H1 (cell line): ENCODE measurements around the gene SERGEF. TPM values are rescaled to one million over a fixed set of nuclear protein-coding genes. Genes with fewer than 3 reads are reported as not detected.

ENCODE experiments used
- CTCF ChIA-PET: fragments of 300-600 bp; sonication (Branson Sonifier 250); formaldehyde crosslinking; loops from one replicate; lab custom pipeline; 2021; ENCODE audit not compliant: partially characterized antibody; lab: Charles Lee
- POLR2A ChIA-PET: fragments of 300-600 bp; sonication (Branson Sonifier 250); formaldehyde crosslinking; loops from one replicate; lab custom pipeline; 2021; ENCODE audit warnings: inconsistent platforms; ENCODE audit not compliant: partially characterized antibody; lab: Charles Lee
- DNase-seq, 2 experiments: peaks; one replicate each; pipeline versions ENCODE4 v3.0.0 to v3.0.0-alpha.2; 2010 to 2022; ENCODE audit warnings: low spot score in 2 of 2, low read depth in 1 of 2, mixed read lengths in 1 of 2
- FAIRE-seq: peaks from 2 replicates; lab custom pipeline; 2011; peaks lifted over from hg19 to GRCh38; lab: Jason Lieb, UNC
- H2AFZ ChIP-seq: 2 replicates; pipeline ENCODE4 v1.8.1; 2012; ENCODE audit warnings: low read length, inconsistent platforms
- H2AK5ac ChIP-seq: 2 replicates; pipeline ENCODE4 v1.6.1; 2013; ENCODE audit warnings: low read depth, low read length
- H2BK120ac ChIP-seq: replicated peaks from 2 replicates; pipeline ENCODE3; 2013; ENCODE audit warnings: low read depth, low read length, inconsistent platforms
- H2BK12ac ChIP-seq: 2 replicates; pipeline ENCODE4 v1.6.1; 2013; ENCODE audit warnings: low read depth, low read length
- H2BK15ac ChIP-seq: 2 replicates; pipeline ENCODE4 v1.6.1; 2013; ENCODE audit warnings: low read length
- H2BK20ac ChIP-seq: 2 replicates; pipeline ENCODE4 v1.6.1; 2013; ENCODE audit warnings: low read length
- H2BK5ac ChIP-seq: 2 replicates; pipeline ENCODE4 v1.6.1; 2013; ENCODE audit warnings: low read depth, low read length
- H3K14ac ChIP-seq: 2 replicates; pipeline ENCODE4 v1.6.1; 2013; ENCODE audit warnings: inconsistent platforms; ENCODE audit not compliant: insufficient read length
- H3K18ac ChIP-seq: 2 replicates; pipeline ENCODE4 v1.6.1; 2013; ENCODE audit warnings: low read length; ENCODE audit errors: extremely low read depth
- H3K23ac ChIP-seq: 2 replicates; pipeline ENCODE4 v1.6.1; 2013; ENCODE audit warnings: inconsistent platforms; ENCODE audit not compliant: insufficient read length
- H3K23me2 ChIP-seq: 2 replicates; pipeline ENCODE4 v1.6.1; 2013; ENCODE audit warnings: low read depth, low read length
- H3K27ac ChIP-seq: 2 replicates; pipeline ENCODE4 v1.6.1; 2011; ENCODE audit warnings: low read depth, low read length, inconsistent platforms
- H3K27me3 ChIP-seq, 4 experiments: replicated peaks in 1 of 4; 1 replicate in 1 of 4; 2 replicates in 3 of 4; pipeline versions ENCODE4 v1.6.1 to v1.8.1; 2011 to 2013; ENCODE audit warnings: low read length in 3 of 4, mild to moderate bottlenecking in 3 of 4, inconsistent platforms in 2 of 4, mixed read lengths in 2 of 4, moderate library complexity in 1 of 4; ENCODE audit not compliant: control insufficient read depth in 3 of 4, insufficient read depth in 3 of 4; ENCODE audit errors: extremely low read depth in 1 of 4
- H3K36me3 ChIP-seq, 4 experiments: 2 replicates each; pipeline versions ENCODE4 v1.6.1 to v1.8.1; 2011 to 2013; ENCODE audit warnings: mild to moderate bottlenecking in 4 of 4, low read length in 3 of 4, moderate library complexity in 2 of 4, control low read depth in 1 of 4, inconsistent platforms in 1 of 4; ENCODE audit not compliant: insufficient read depth in 4 of 4, control insufficient read depth in 2 of 4
- H3K4ac ChIP-seq: replicated peaks from 2 replicates; pipeline ENCODE3; 2013; ENCODE audit warnings: low read length, low read depth, mixed read lengths, inconsistent platforms; ENCODE audit not compliant: insufficient read length
- H3K4me1 ChIP-seq, 4 experiments: replicated peaks in 1 of 4; 1 replicate in 1 of 4; 2 replicates in 3 of 4; pipeline versions ENCODE4 v1.6.1 to v1.8.1; 2011 to 2013; ENCODE audit warnings: low read length in 3 of 4, inconsistent platforms in 2 of 4, mixed read lengths in 1 of 4; ENCODE audit not compliant: insufficient read depth in 4 of 4, control insufficient read depth in 3 of 4
- H3K4me2 ChIP-seq, 2 experiments: 2 replicates each; pipeline versions ENCODE4 v1.6.1 to v1.8.1; 2011 to 2013; ENCODE audit warnings: low read depth in 2 of 2, low read length in 2 of 2, control low read depth in 1 of 2, inconsistent platforms in 1 of 2, mild to moderate bottlenecking in 1 of 2; ENCODE audit not compliant: insufficient read depth in 1 of 2
- H3K4me3 ChIP-seq, 4 experiments: fragments of 200-600, 300-600 bp in 1 of 4; sonication (generic), shearing (Covaris generic), sonication (Bioruptor Twin) in 1 of 4; 2 replicates each; pipeline versions ENCODE4 v1.5.1 to v1.8.1; 2011 to 2016; ENCODE audit warnings: low read length in 4 of 4, low read depth in 3 of 4, control low read depth in 2 of 4, inconsistent platforms in 2 of 4, mild to moderate bottlenecking in 2 of 4, mixed read lengths in 1 of 4, moderate library complexity in 1 of 4; ENCODE audit not compliant: insufficient read depth in 2 of 4; ENCODE audit errors: extremely low read depth in 1 of 4
- H3K56ac ChIP-seq: replicated peaks from 2 replicates; pipeline ENCODE3; 2013; ENCODE audit warnings: low read depth, mild to moderate bottlenecking, mixed read lengths, low read length, inconsistent platforms; ENCODE audit not compliant: insufficient read length
- H3K79me1 ChIP-seq: 2 replicates; pipeline ENCODE4 v1.6.1; 2013; ENCODE audit warnings: low read depth, low read length, control low read depth
- H3K79me2 ChIP-seq, 2 experiments: 2 replicates each; pipeline versions ENCODE4 v1.6.1 to v1.8.1; 2012 to 2013; ENCODE audit warnings: low read length in 2 of 2, mild to moderate bottlenecking in 2 of 2, inconsistent platforms in 1 of 2; ENCODE audit not compliant: insufficient read depth in 2 of 2, control insufficient read depth in 1 of 2
- H3K9ac ChIP-seq, 4 experiments: replicated peaks in 1 of 4; 1 replicate in 1 of 4; 2 replicates in 3 of 4; pipeline versions ENCODE4 v1.6.1 to v1.8.1; 2011 to 2013; ENCODE audit warnings: low read depth in 3 of 4, low read length in 3 of 4, control low read depth in 2 of 4, mild to moderate bottlenecking in 2 of 4, moderate library complexity in 2 of 4, inconsistent platforms in 1 of 4; ENCODE audit errors: extremely low read depth in 1 of 4
- H3K9me3 ChIP-seq, 2 experiments: 2 replicates each; pipeline versions ENCODE4 v1.6.1 to v1.8.1; 2012 to 2013; ENCODE audit warnings: mild to moderate bottlenecking in 2 of 2, moderate library complexity in 2 of 2, control low read depth in 1 of 2, inconsistent platforms in 1 of 2, low read depth in 1 of 2, low read length in 1 of 2, mixed read lengths in 1 of 2; ENCODE audit not compliant: insufficient read depth in 2 of 2
- H4K20me1 ChIP-seq, 2 experiments: replicated peaks in 1 of 2; 2 replicates each; pipeline versions ENCODE3 to v1.8.1; 2011 to 2013; ENCODE audit warnings: inconsistent platforms in 2 of 2, low read length in 2 of 2, mild to moderate bottlenecking in 1 of 2; ENCODE audit not compliant: insufficient read depth in 2 of 2, control insufficient read depth in 1 of 2
- H4K5ac ChIP-seq: 2 replicates; pipeline ENCODE4 v1.6.1; 2013; ENCODE audit warnings: low read length, low read depth, mixed read lengths, inconsistent platforms; ENCODE audit not compliant: insufficient read length
- H4K8ac ChIP-seq: 2 replicates; pipeline ENCODE4 v1.8.0; 2013; ENCODE audit warnings: mild to moderate bottlenecking, moderate library complexity, low read length, inconsistent platforms; ENCODE audit not compliant: insufficient read depth; ENCODE audit errors: extremely low read depth
- H4K91ac ChIP-seq: replicated peaks from 2 replicates; pipeline ENCODE3; 2013; ENCODE audit warnings: low read length, mixed read lengths, inconsistent platforms; ENCODE audit not compliant: insufficient read length
- ASH2L ChIP-seq: fragments of 200-600, 300-600 bp; sonication (generic); IDR thresholded peaks from one replicate; pipeline ENCODE4 v1.7.1; 2017; ENCODE audit warnings: low read length
- CHD1 ChIP-seq: IDR thresholded peaks from 2 replicates; pipeline ENCODE4 v1.6.1; 2012; ENCODE audit warnings: low read depth, low read length, improper control_type of control experiment
- CREB1 ChIP-seq: IDR thresholded peaks from 2 replicates; pipeline ENCODE4 v1.6.1; 2012; ENCODE audit warnings: inconsistent platforms
- FOSL1 ChIP-seq: IDR thresholded peaks from 2 replicates; pipeline ENCODE4 v1.6.1; 2011; ENCODE audit warnings: mild to moderate bottlenecking, low read depth, low read length, moderate library complexity; ENCODE audit not compliant: insufficient read depth
- GABPA ChIP-seq: IDR thresholded peaks from 2 replicates; pipeline ENCODE4 v1.6.1; 2011; ENCODE audit warnings: mild to moderate bottlenecking, low read length, moderate library complexity, borderline replicate concordance; ENCODE audit not compliant: insufficient read depth
- MAFK ChIP-seq: IDR thresholded peaks from 2 replicates; pipeline ENCODE4 v1.6.1; 2012; ENCODE audit warnings: low read depth, mild to moderate bottlenecking, improper control_type of control experiment, low read length
- MAX ChIP-seq: IDR thresholded peaks from 2 replicates; pipeline ENCODE4 v1.6.1; 2012; ENCODE audit warnings: inconsistent platforms
- NANOG ChIP-seq: IDR thresholded peaks from 2 replicates; pipeline ENCODE4 v1.6.1; 2011; ENCODE audit warnings: low read length, low read depth, mild to moderate bottlenecking, inconsistent platforms; ENCODE audit not compliant: insufficient read depth, poor library complexity, severe bottlenecking
- POLR2A ChIP-seq, 2 experiments: IDR thresholded peaks; 1 replicate in 1 of 2; 2 replicates in 1 of 2; pipeline ENCODE4 v1.6.1; 2011; ENCODE audit warnings: low read depth in 2 of 2, low read length in 2 of 2, mild to moderate bottlenecking in 2 of 2; ENCODE audit errors: control extremely low read depth in 1 of 2
- POLR2AphosphoS5 ChIP-seq: IDR thresholded peaks from 2 replicates; pipeline ENCODE4 v1.6.1; 2011; ENCODE audit warnings: low read depth, low read length
- RXRA ChIP-seq: IDR thresholded peaks from 2 replicates; pipeline ENCODE4 v1.6.1; 2011; ENCODE audit warnings: low read depth, mild to moderate bottlenecking, low read length, moderate library complexity; ENCODE audit not compliant: insufficient read depth
- SIX5 ChIP-seq: IDR thresholded peaks from 2 replicates; pipeline ENCODE4 v1.6.1; 2011; ENCODE audit warnings: mild to moderate bottlenecking, low read depth, low read length
- SUZ12 ChIP-seq: fragments of 200-600 bp; sonication (generic); IDR thresholded peaks from 2 replicates; pipeline ENCODE4 v1.6.1; 2012; ENCODE audit warnings: mild to moderate bottlenecking, inconsistent platforms, low read length, moderate library complexity, mixed read lengths
- TEAD4 ChIP-seq: IDR thresholded peaks from 2 replicates; pipeline ENCODE4 v1.6.1; 2012; ENCODE audit warnings: low read depth, low read length, inconsistent platforms, mixed read lengths
- USF2 ChIP-seq: IDR thresholded peaks from 2 replicates; pipeline ENCODE4 v1.6.1; 2011; ENCODE audit warnings: low read length, improper control_type of control experiment
- WGBS, 2 experiments: shearing (Covaris generic) in 1 of 2; methylation state at CpG; one replicate each; pipeline versions ENCODE4 v1.1.6 to v1.1.7; 2013 to 2015; ENCODE audit warnings: low lambda C conversion rate in 2 of 2, mixed read lengths in 2 of 2, inconsistent platforms in 1 of 2, low coverage in 1 of 2, missing lambda C conversion rate in 1 of 2; ENCODE audit not compliant: insufficient replicate concordance in 2 of 2, insufficient coverage in 1 of 2, insufficient read length in 1 of 2; ENCODE audit errors: extremely low coverage in 1 of 2, missing lambda C conversion rate in 1 of 2; 5-methylcytosine and 5-hydroxymethylcytosine counted together
- polyA plus RNA-seq, 7 experiments: library from polyadenylated mRNA; depleted of rRNA in 3 of 7; stranded (reverse) in 5 of 7; unstranded in 2 of 7; fragments of >200 nt in 5 of 7; fragments of 200-250 nt in 2 of 7; gene quantifications; 1 replicate in 5 of 7; 2 replicates in 1 of 7; 4 replicates in 1 of 7; pipeline versions ENCODE4 v1.2.1 to v1.2.3, GENCODE V29; 2011 to 2013; ENCODE audit warnings: missing spikeins in 2 of 7, mixed read lengths in 2 of 7
- total RNA-seq: library from RNA; stranded (reverse); fragmentation: NEBNext Ultra II Directional; extraction: Animal tissue kit (Norgen Biotek cat#: 25700); gene quantifications from 2 replicates; pipeline ENCODE4 v1.2.1, GENCODE V29; 2021

The SERGEF gene
- total and polyA plus RNA-seq, 2 of the 8 experiments (the other 6 are each of a cell fraction or from before 2014, with no cell fraction given) = 16.6 to 28.8 TPM

- Histone ChIP-seq H3K4me2 (no peak overlapping the region), H3K14ac (no peak overlapping the region), H3K27me3 (no peaks in the 10 kb centered on the region), H2AFZ (no peak overlapping the region), H3K79me1 (no peaks in the 10 kb centered on the region), H3K9ac (no peak overlapping the region), H3K23ac (no peak overlapping the region), H3K27ac (no peak overlapping the region), H4K91ac (no peak overlapping the region), H3K4ac (no peak overlapping the region), H4K20me1 (peaks cover 0 to 2% of the 10 kb centered on the region in 2 experiments), H2BK15ac (no peak overlapping the region), H4K5ac (no peak overlapping the region), H3K4me1 (no peaks in the 10 kb centered on the region), H3K23me2 (no peaks in the 10 kb centered on the region), H2BK20ac (no peak overlapping the region), H3K18ac (no peak overlapping the region), H3K36me3 (no peaks in the 10 kb centered on the region), H2BK12ac (no peak overlapping the region), H3K56ac (no peak overlapping the region), H3K79me2 (no peaks in the 10 kb centered on the region), H2BK120ac (no peak overlapping the region), H2BK5ac (no peak overlapping the region), H3K4me3 (no peak overlapping the region), H4K8ac (no peak overlapping the region), H3K9me3 (no peaks in the 10 kb centered on the region), H2AK5ac (no peak overlapping the region)
- POLR2A ChIA-PET = no interaction called here
- CTCF ChIA-PET = interaction anchor here (1.0 to 3.8 kb wide), 16 partner anchors 8 to 108 kb away, joined by 3 to 23 read pairs (median 4); no protein-coding TSS in a partner anchor
- WGBS, 2 experiments = 89% methylated on average over 5 of the region's 5 CpGs; no CpG with 5 or more reads in 1 of the 2 experiments
- DNase-seq (no peak), FAIRE-seq (no peak)
- no peak for TF ChIP-seq SUZ12
- no peak for TF ChIP-seq MAFK
- TF ChIP-seq NANOG = no peak
- TF ChIP-seq SIX5 = no peak
- no peak for TF ChIP-seq POLR2A (IDR thresholded peaks at IDR 0.05; ENCODE audit: control extremely low read depth in 1 of 2, low read depth in 2 of 2, low read length in 2 of 2)
- TF ChIP-seq FOSL1 = no peak
- TF ChIP-seq TEAD4 = no peak
- TF ChIP-seq ASH2L = no peak
- no peak for TF ChIP-seq MAX
- no peak for TF ChIP-seq USF2
- TF ChIP-seq CHD1 = no peak
- no peak for TF ChIP-seq RXRA
- no peak for TF ChIP-seq POLR2AphosphoS5
- no peak for TF ChIP-seq CREB1
- TF ChIP-seq GABPA = no peak
These were observed 173.4 kb downstream of the SERGEF start for GRCh38 chr11:17839450-17839849.
